SK-N-DZ (cell line): ENCODE results near the gene TPSD1.
"Not testable (repeated sequence)": the region's sequence is repeated elsewhere in the genome, so short reads cannot be mapped to it uniquely, and the experiment has no call there.

Source experiments
- DNase-seq: peaks from one replicate; pipeline ENCODE4 v3.0.0-alpha.2; 2015; ENCODE audit warnings: low spot score

The TPSD1 gene

DNA sequence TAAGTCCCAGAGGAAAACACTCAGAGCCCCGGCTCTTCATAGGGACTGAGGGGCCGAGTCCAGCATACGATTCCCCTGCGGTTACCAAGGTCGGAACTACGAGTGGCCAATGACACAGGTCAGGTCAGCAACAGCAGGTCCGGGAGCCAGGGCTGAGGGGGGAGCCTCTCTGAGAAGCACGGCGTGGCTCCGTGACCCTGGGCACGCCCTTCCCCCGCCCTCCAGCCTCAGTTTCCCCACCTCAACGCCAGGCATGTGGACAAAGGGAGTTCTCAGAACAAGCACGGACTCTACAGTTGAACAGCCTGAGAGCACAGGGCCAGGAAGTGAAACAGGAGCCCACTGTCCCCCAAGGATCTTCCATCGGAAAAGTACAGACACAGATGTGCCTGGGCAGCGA is 25.6 kb downstream of the TPSD1 start:
- DNase-seq, result no peak

DNA sequence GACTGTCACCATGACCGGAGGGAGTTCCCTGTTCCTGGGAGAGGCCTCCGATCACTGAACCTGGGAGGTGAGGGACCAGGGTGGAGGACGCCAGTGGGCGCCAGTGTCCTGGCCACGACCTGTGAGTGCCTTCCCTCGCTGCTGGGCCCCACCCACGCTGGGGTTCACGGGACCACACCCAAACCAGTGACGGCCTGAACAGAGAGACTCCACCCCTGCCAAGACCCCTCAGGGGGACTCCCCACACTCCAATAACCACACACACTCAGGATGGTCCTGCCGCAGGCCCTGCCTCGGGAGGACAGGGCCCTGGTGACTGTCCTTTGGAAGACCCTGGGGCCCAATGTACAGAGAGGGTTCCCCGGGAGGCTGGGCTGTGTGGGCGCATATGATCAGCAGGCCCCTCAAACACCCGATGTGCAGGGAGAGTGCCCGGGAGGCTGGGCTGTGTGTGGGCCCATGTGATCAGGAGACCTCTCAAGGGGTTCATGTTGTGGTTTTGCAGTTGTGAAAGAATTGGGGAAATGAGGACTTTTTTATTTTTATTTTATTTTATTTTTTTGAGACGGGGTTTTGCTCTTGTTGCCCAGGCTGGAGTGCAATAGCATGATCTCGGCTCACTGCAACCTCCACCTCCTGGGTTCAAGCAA is 26.6 kb downstream of the TPSD1 start:
- DNase-seq, result no peak

DNA sequence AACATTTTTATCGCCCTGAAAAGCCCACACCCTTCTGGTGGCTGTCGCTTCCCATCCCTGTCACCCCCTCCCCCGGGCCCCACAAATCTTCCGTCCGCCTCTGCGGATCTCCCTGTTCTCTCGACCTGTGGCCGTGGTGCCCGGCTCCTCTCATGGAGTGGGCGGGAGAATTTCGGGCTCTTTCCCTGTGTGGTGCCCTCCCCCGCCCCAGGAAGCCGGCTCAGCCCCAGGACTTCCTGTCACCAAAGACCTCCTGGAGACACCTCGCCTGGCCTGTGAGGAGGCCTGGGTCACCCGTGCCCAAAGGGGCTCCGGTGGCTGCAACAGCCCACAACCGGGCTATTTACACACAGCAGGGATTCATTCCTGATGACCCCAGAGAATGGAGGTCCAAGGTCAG is 27.4 kb downstream of the TPSD1 start:
- no peak for DNase-seq

DNA sequence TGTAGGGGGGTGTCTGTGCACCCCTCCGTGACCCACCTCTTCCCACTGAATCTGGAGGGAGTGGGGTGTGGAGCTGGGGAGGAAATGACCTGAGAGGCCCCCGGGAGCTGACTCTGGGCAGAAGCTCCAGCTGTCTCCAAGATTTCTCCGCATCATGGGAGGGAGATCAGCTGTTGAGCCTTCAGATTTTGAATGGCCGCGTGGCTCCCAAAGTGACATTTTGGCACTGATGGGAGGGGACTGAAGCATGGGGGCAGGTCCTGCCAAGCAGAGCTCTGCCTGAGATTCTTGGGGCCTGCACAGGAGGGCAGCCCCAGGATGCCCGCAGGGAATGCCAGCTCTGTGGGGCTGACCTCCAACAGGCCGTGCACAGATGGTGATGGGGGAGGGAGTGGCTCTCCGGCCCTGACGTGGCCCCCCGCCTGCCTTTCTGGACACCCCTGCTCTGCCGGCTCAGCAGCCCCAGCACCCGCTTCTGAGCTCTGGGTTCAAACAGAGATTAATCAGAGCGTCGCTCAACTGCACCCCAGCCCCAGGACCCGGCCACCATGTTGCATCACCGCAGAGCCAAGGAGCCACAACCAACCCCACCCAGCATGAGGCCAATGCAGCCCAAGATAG is 28.2 kb downstream of the TPSD1 start:
- DNase-seq, result no peak

DNA sequence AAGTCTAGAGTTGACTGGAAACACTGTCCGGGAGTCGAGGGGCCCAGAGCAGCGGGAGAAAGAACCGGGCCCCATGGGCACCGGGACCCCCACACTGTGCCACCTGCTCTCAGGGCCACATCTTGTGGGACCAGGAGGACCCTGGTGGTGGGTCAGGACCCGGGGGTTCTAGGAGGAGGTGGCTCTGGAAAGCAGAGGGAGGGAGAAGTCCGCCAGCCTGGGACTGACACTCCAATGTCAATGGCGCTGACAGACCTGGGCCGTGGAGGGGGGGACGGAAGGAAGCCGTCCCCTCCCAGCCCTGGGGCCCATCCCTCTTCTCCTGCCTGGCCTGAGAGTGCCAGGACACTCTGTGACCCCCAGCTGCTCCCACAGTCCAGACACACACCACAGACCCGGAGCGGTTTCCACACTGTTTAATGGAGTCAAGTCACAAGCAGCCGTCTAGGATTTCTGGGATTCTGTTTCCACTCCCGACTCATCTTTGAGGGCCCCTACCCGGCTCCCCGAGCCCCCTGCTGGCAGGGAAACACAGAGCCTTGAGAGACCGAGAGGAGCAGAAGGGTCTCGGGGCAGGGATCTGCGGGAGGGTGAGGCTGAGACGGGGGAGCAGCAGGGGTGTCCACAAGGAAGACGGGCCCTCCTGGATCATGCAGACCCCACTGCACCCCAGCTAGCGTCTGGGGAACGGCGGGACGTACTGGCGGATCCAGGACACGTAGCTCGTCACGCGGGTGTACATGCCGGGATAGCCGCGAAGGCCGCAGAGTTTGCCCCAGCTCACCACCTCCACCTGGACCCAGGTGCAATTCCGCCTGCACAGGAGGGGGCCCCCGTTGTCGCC is 30.0 kb downstream of the TPSD1 start:
- DNase-seq, result no peak

DNA sequence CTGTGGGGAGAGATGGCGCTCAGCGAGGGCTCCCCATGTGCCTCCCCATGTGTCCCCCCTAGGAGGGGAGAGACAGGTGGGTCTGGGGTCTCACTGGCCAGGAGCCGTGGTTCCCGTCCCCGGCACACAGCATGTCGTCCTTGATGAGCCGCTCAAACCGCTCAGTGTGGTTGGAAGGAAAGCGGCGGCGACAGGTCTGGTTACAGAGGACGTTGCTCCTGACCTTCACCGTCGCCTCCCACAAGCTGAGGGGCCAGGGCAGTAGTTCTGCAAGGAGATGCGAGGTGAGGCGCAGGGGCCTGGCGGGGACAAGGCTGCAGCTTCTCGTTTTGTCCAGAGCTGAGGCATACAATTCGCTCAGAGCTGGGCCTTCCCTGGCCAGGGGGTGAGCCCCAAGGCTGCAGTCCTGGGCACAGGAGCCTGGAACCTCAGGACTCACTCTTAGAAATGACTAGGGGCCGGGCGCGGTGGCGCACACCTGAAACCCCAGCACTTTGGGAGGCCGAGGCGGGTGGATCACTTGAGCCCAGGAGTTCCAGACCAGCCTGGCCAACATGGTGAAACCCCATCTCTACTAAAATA is 30.7 kb downstream of the TPSD1 start:
- DNase-seq, result no peak

DNA sequence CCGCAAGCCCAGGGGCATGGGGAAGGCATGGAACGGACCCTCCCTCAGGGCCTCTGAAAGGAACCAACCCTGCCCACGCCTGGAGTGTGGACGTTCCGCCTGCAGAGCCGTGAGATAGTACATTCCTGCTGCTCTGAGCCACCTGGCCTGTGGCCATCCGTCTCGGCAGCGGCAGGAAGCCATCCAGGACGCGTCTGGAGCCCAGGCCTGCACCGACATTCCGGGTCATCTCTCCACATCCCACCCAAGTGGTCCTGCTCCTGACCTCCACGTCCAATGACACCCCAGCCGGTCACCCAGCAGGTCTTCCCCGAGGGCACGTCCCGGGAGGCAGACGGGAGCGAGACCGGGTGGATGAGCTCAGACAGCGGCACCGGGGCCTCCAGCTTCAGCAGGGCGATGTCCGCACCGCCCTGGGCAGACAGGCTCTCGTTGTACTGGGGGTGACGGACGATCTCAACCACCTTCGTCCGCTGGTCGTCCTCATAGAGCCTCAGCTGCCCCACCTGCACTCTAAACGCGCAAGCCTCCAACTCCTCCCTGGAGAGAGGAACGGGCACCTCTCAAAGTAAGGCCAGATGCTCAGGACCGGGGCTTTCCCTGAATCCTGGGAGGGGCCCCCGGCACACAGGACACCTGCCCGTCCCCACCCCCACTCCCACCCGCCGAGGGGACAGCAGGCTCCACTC is 32.3 kb downstream of the TPSD1 start:
- no peak for DNase-seq

DNA sequence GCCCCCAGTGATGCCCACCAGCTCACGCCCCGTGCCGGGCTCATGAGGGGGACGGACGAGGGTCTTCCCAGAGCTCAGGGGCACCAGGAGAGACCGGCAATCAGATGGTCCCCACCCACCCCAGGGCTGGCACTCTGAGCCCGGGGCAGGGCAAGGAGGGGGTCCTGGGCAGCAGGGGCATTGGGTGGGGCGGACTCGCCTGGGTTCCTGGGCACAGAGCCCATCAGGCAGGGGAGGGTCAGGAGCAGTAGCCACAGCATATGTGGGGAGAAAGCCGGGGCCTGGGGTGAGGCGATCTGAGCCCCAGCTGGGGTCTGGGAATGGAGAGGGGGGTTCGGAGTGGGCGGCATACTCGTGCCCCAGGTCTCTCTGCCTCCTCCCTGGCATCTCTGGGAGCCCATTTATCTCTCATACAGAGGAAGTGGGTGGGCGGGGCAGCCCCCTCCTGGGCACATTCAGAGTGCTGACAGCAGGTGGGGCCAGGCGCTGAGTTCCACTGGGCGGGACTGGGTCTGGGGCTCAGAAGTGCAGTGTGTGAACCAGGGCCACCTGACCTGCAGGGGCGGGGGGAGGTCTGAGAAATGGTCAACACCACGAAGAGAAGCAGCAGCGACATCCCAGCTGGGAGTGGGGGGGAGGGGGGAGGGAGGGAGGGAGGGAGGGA is 33.1 kb downstream of the TPSD1 start:
- DNase-seq, result no peak

DNA sequence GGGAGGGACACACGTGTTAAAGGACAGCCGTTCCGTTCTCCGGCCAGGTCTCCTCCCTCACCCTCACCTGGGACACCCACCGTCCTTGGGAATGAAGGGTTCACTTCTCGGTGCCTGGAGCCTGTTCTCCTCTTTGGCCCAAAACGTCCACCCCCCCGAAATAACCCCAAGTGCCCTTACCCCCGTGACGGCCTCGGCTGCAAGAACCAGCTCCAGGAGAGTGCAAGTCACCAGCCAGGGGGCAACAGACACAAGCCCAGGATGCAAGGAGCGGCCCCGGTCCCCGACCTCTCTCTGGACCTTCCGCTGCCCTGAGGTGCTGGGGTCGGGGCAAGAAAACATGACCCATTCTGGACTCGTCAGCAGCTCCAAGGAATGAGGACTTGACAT is 33.6 kb downstream of the TPSD1 start:
- no peak for DNase-seq

DNA sequence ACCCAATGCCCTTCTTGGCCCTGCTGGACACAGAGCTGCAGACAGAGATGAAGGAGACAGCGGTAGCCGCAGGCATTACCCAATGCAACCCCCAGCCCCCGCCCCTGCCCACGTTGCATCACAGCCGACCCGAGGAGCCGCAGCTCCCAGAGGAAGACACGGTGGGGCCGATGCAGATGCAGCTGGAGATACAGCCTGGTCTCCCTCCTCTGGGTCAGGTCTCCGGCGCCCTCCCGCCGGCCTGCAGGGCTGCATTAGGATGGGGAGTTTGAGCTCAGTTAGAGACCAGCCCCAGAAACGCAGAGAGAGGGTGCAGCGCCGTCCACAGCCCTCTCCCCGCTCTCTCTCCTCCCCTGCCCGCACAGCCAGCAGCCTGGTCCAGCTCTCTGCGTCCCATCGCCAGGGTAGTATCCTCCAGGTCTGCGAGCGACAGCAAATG is 34.2 kb downstream of the TPSD1 start:
- peak; percentile 48 for DNase-seq

DNA sequence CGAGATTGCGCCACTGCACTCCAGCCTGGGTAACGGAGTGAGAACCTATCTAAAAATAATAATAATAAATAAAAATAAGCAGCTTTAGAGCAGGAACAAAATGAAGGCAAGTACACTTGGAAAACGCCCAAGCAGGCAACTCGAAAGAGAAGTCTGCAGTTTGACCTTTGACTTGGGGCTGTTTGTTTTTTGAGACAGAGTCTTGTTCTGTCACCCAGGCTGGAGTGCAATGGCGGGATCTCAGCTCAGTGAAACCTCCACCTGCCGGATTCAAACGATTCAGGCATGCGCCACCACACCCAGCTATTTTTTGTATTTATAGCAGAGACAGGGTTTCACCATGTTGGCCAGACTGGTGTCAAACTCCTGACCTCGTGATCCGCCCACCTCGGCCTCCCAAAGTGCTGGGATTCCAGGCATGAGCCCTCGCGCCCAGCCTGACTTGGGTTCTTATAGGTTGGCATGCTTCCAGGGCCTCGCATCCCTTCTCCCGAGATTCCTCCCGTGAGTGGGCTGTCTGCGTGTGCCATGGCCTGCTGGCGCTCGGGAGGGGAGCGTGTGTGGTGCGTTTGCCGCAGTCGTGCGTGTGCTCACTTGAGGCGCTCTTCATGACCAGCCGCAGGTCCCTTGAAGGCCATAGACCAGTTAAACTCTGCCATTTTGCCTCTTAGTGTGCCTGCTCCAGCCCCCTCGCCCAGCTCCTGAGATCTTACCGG is 35.1 kb downstream of the TPSD1 start:
- no peak for DNase-seq

DNA sequence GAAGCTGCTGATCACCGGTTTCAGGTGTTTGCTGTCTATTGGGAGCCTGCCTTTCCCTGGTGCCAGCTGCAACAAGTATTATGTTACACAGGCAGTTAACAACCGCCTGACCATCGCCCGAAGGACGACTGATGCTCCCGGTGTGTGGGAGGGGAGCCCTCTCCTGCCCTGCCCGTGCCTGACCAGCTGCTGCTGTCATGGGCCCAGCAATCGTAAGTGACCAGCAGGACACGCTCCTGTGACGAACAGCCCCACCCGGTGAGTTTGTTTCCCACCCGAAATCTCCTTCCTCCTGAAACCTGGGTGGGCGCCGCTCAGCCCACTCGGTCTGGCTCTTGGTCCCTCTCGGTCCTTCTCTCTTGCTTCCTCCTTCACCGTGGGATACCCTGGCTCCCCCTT is 35.7 kb downstream of the TPSD1 start:
- DNase-seq, result no peak

DNA sequence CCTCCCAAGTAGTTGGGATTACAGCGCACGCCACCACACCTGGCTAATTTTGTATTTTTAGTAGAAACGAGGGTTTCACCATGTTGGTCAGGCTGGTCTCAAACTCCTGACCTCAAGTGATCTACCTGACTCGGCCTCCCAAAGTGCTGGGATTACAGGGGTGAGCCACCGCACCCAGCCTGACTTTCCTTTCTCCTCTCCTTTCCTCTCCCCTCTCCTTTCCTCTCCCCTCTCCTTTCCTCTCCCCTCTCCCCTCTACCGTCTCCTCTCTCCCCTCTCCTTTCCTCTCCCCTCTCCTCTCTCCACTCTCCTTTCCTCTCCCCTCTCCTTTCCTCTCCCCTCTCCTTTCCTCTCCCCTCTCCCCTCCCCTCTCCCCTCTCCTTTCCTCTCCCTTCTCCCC is 36.3 kb downstream of the TPSD1 start:
- DNase-seq, result not testable (repeated sequence)

DNA sequence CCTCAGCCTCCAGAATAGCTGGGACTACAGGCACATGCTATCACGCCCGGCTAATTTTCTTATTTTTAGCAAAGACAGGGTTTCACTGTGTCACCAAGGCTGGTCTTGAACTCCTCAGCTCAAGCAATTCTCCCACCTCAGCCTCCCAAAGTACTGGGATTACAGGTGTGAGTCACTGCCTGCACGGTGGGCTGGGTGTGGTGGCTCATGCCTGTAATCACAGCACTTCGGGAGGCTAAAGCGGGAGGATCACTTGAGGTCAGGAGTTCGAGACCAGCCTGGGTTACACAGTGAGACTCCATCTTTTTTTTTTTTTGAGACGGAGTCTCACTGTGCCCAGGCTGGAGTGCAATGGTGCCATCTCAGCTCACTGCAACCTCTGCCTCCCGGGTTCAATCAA is 36.9 kb downstream of the TPSD1 start:
- not testable (repeated sequence) for DNase-seq

DNA sequence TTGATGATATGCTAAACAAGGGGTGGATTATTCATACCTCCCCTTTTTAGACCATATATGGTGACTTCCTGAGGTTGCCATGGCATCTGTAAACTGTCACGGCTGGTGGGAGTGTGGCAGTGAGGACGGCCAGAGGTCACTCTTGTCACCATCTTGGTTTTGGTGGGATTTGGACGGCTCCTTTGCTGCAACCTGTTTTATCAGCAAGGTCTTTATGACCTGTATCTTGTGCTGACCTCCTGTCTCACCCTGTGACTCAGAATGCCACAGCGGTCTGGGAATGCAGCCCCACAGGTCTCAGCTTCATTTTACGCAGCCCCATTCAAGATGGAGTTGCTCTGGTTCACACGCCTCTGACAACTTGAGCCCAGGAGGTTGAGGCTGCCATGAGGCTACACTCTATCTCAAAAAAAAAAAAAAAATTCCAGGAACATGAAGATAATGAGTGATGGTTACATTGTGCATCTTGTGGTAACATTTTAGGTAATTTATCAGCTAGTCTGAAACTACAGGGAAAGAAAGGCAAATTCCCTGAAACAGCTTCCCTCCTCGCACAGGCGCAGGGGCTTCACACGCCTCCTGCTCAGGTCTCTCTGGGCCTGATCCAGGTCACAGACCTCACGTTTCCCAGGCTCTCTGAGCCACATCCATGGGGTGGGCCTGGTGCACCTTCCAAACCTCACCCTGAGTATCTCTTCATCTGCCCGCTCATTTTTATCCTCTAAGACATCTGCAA is 38.2 kb downstream of the TPSD1 start:
- no peak for DNase-seq

DNA sequence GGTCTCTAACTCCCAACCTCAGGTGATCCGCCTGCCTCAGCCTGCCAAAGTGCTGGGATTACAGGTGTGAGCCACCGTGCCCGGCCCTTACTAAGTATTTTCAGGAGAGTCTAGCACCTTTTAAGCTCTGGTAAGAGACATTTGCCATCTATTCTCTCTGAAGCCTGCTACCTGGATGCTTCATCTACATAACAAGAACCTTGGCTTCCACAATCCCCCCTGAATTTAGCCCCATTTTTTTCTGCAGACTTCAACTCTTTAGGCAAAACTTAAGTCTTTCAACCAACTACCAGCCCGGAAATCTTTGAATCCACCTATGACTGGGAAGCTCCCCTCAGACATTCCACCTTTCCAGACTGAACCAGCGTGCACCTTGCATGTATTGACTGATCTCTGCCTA is 39.6 kb downstream of the TPSD1 start:
- DNase-seq, result no peak

DNA sequence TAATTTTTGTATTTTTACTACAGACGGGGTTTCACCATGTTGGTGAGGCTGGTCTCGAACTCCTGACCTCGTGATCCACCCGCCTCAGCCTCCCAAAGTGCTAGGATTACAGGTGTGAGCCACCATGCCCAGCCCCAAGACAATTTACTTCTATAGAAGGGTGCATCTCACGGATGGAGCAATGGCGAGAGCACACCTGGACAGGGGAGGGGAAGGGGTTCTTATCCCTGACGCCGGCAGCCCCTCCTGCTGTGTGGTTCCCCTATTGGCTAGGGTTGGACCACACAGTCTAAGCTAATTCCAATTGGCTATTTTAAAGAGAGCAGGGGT is 40.8 kb downstream of the TPSD1 start:
- DNase-seq, result not testable (repeated sequence)

DNA sequence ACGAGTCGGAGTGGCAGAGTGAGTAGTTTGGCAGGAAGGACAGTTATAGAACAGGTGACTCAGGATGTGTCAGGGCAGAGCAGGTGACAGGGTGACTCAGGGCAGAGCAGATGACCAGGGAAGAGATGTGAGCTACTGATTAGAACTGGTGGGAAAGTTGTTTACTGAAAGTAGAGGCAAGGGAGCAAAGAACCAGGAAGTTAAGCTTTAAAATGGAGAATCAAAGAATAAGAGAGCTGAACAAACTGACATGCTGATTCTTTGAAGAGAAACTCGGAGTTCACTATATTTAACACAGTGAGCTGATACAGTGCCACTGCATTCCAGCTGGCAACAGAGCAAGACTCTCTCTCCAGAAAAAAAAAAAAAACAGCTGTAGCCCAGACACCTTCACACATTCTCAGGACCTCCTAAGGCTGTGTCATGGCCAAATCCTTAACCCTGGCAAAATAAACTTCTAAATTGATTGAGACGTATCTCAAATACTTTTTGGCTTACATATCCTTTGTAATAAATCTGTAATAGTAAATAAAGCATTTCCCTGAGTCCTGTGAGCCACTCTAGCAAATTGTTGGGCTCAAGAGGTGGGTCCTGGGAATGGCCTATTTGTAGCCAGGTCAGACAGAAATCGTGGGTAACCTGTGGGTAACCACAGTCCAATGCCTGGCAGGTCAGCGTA is 41.3 kb downstream of the TPSD1 start:
- no peak for DNase-seq

DNA sequence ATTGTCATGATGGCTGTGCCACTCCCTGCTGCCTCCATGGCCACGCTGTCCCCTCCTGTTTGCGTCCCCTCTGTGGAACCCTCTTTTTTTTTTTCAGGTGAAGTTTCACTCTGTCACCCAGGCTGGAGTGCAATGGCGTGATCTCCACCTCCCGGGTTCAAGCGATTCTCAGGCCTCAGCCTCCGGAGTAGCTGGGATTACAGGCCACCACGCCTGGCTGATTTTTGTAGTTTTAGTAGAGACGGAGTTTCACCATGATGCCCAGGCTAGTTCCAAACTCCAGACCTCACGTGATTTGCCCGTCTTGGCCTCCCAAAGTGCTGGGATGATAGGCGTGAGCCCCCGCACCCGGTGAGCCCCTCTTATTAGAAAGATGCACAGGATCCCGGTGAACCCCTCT is 42.5 kb downstream of the TPSD1 start:
- DNase-seq, result no peak
